GM12864 (cell line): Measurements from ENCODE around the gene IQSEC1.

Experiments used
- DNase-seq: peaks from one replicate; pipeline ENCODE4 v3.0.0-alpha.2; 2011; ENCODE audit warnings: low read depth
- H3K4me3 ChIP-seq: 2 replicates; pipeline ENCODE4 v1.5.1; 2011; ENCODE audit warnings: mild to moderate bottlenecking, low read depth, low read length, control low read depth
- TF ChIP-seq, protein P1 (sequence below): IDR thresholded peaks from 2 replicates; pipeline ENCODE4 v1.5.1; 2011; ENCODE audit warnings: low read depth, mild to moderate bottlenecking, moderate library complexity, low read length, control low read depth, inconsistent platforms; ENCODE audit errors: missing control alignments

IQSEC1 gene

DNA sequence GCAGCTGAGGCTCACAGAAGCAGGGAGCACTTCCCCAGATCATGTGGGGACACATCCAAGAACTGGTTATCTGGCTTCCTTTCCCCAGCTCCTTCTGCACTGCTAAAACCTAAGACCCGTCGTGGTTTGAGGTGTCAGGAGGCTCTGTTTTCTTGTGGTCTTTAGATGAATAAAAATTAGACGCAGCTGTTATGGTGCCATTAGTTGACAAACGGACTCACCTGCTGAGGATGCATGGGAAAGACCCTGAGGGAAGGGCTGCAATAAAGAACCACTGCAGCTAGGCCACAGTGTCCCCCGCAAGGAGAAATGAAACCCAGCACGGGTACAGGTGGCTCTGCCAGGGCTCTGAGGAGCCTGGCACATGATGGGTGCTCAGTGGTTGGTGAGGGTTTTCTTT, 99.4 kb downstream of the IQSEC1 start:
- no peak for DNase-seq
- TF ChIP-seq, protein P1, sequence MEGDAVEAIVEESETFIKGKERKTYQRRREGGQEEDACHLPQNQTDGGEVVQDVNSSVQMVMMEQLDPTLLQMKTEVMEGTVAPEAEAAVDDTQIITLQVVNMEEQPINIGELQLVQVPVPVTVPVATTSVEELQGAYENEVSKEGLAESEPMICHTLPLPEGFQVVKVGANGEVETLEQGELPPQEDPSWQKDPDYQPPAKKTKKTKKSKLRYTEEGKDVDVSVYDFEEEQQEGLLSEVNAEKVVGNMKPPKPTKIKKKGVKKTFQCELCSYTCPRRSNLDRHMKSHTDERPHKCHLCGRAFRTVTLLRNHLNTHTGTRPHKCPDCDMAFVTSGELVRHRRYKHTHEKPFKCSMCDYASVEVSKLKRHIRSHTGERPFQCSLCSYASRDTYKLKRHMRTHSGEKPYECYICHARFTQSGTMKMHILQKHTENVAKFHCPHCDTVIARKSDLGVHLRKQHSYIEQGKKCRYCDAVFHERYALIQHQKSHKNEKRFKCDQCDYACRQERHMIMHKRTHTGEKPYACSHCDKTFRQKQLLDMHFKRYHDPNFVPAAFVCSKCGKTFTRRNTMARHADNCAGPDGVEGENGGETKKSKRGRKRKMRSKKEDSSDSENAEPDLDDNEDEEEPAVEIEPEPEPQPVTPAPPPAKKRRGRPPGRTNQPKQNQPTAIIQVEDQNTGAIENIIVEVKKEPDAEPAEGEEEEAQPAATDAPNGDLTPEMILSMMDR = no peak
- H3K4me3 ChIP-seq = no peak overlapping the region

DNA sequence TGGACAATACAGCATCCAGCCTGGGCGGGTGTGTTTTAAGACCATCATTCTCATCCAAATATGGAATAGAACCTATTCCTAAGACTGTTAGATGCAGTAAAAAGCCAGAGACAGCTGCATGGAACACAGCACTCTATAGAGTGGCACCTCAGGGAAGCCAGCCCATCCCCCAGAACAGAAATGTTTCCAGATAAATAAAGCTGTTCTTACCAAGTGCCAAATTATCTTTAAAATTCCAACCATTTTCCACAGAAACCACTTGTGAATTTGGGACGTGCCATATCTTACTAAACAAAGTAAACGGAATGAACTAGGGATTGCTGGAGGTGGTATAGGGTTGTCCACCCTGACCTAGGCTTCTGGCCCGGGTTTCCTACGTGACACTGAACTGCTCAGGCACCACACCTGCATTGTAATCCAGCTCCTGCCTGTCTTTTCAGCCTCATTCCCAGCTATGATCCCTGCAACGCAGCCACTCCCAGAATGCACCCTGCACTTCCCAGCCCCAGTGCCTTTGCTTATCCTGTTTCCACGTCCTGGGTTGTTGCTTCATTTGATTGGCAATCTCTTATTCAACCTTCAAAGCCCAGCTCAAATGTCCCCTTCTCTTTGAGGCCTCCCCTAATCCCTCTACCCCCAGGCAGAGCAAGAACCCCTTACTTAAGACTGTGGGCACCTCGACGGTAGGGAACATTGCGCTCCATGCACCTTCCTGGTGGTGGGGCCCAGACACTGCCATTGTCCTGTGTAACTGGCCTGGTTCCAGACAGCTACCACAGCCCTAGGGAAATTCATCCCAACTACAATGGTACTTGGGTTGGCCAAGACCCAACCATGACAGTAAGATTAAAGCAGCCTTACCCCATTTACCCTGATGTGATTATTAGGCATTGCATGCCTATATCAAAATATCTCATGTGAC, 100.2 kb downstream of the IQSEC1 start:
- DNase-seq = no peak
- H3K4me3 ChIP-seq = no peak overlapping the region
- TF ChIP-seq, protein P1 = no peak

- DNase-seq = no peak
- TF ChIP-seq, protein P1 = no peak
- no peak overlapping the region for H3K4me3 ChIP-seq
These were observed 101.2 kb downstream of the IQSEC1 start for GRCh38 chr3:12972043-12972442.

DNA sequence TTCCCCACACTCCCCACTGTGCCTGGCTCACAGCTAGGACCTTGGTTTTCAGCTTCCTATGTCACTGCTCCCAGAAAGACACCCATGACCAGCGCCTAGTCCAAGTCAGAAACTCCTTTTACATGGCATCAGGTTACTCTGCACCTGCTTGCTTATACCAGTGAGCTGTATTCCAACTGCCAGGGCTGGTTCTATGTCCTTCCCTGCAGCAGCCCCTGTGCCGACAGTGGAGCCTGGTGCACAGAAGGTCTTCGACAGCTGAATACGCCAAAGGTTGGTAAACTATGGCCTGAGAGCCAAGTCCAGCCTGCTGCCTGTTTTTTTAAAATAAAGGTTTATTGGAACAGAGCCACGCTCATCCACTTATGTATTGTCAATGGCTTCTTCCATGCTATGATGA, 102.5 kb downstream of the IQSEC1 start:
- no peak for DNase-seq
- TF ChIP-seq, protein P1 = no peak
- H3K4me3 ChIP-seq = no peak overlapping the region

GRCh38 chr3:12969486-12969885, 103.7 kb downstream of the IQSEC1 start:
- no peak for DNase-seq
- TF ChIP-seq, protein P1 = no peak
- H3K4me3 ChIP-seq = no peak overlapping the region

GRCh38 chr3:12968541-12968940, 104.7 kb downstream of the IQSEC1 start:
- TF ChIP-seq, protein P1 = no peak
- no peak overlapping the region for H3K4me3 ChIP-seq
- DNase-seq = no peak
